Epithelial cell of proximal tubule (primary cell): ENCODE results near the gene TUBB1. TPM values are rescaled to one million over a fixed set of nuclear protein-coding genes. Genes with fewer than 3 reads are reported as not detected.

Experiments used
- DNase-seq: peaks from one replicate; pipeline ENCODE4 v3.0.0-alpha.2; 2011; ENCODE audit warnings: low read depth
- H3K4me3 ChIP-seq: 2 replicates; pipeline ENCODE4 v1.5.1; 2011; ENCODE audit warnings: low read depth, mild to moderate bottlenecking, low read length
- total RNA-seq: library from RNA; depleted of rRNA; stranded (reverse); fragments of >200 nt; gene quantifications from 2 replicates; pipeline ENCODE4 v1.2.3, GENCODE V29; 2015
- TF ChIP-seq, protein P1 (sequence below): conservative IDR thresholded peaks from 2 replicates; pipeline ENCODE4 v1.5.1; 2012; ENCODE audit warnings: low read depth, mild to moderate bottlenecking, low read length

The TUBB1 gene
- total RNA-seq, 1 donor from 2014 or later = not detected

DNA sequence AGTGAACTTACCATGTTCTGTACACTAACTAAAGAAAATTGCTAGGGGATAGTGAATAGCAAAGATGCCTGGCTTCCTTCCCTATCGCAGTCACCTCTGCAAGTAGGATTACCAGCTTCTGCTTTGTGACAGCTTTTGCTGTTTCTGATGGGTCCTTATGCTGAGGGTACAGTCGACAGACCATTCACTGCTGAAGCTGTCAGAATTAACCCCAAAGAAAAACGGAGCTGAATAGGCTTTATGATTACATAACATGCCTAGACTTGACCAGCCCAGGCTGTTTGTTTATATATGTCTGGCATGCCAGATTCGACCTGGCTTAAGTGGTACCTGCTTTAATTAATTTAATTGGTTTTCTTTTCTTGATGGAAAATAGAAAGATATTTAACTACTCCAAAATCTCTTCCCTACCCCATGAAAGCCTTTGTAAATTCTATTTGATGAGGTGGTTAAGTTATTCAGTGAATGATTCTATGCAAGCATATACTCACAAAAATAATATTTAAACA, 45.0 kb downstream of the TUBB1 start:
- TF ChIP-seq, protein P1, sequence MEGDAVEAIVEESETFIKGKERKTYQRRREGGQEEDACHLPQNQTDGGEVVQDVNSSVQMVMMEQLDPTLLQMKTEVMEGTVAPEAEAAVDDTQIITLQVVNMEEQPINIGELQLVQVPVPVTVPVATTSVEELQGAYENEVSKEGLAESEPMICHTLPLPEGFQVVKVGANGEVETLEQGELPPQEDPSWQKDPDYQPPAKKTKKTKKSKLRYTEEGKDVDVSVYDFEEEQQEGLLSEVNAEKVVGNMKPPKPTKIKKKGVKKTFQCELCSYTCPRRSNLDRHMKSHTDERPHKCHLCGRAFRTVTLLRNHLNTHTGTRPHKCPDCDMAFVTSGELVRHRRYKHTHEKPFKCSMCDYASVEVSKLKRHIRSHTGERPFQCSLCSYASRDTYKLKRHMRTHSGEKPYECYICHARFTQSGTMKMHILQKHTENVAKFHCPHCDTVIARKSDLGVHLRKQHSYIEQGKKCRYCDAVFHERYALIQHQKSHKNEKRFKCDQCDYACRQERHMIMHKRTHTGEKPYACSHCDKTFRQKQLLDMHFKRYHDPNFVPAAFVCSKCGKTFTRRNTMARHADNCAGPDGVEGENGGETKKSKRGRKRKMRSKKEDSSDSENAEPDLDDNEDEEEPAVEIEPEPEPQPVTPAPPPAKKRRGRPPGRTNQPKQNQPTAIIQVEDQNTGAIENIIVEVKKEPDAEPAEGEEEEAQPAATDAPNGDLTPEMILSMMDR = no peak
- no peak for DNase-seq
- H3K4me3 ChIP-seq = no peak overlapping the region

DNA sequence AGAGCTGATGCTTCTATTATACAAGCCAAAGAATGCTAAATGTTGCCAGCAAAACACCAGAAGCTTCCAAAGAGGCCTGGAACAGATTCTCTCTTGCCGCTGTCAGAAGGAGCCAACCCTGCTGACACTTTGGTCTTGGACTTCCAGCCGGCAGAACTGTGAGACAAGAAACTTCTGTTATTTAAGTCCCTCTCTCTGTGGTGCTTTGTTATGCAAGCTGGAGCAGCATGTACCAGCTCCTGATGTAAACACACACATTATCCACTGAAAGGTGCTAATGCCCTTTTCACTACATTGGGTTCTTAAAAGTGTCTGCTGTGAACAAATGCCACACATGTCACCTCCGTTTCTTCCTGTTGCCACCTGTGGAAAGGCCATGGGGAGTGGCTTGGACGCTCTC, 49.3 kb downstream of the TUBB1 start:
- no peak overlapping the region for H3K4me3 ChIP-seq
- TF ChIP-seq, protein P1 = no peak
- no peak for DNase-seq

DNA sequence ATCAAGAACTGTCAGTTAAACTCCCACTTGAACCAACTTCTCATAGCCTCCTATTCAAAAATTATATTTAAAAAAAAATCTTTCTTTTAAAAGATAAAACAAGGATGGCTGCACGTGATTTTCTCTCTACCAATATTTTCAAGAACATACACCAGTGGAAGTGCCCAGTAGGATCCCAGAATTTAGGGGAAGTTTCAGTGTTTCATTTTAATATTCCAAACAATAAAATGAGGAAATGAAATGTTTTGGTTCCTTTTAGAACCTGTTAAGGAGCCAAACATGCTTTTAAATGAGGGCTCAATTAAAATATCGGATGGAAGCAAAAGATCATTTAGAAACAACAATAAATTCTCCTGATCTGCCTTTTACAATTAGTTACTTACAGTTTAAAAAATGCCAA, 49.8 kb downstream of the TUBB1 start:
- TF ChIP-seq, protein P1 = no peak
- DNase-seq = no peak
- no peak overlapping the region for H3K4me3 ChIP-seq

DNA sequence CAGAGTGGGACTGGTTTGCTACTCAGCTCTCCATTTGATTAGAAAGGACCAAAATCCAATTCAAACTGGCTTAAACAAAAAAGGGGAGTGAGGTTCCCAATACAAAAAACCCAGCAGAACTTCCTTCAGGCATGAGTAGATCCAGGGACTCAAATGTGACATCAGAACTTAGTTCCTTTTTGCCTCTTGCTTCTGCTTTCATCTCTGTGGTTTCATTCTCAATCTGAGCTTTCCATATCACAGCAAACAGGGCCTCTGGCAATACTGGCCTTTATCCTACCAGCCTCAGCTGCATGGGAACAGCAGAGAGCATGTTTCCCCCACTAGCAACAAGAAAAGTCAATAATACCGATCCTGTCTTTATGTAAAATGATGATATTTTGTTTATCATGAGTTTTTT, 52.0 kb downstream of the TUBB1 start:
- no peak overlapping the region for H3K4me3 ChIP-seq
- TF ChIP-seq, protein P1 = no peak
- DNase-seq = no peak

DNA sequence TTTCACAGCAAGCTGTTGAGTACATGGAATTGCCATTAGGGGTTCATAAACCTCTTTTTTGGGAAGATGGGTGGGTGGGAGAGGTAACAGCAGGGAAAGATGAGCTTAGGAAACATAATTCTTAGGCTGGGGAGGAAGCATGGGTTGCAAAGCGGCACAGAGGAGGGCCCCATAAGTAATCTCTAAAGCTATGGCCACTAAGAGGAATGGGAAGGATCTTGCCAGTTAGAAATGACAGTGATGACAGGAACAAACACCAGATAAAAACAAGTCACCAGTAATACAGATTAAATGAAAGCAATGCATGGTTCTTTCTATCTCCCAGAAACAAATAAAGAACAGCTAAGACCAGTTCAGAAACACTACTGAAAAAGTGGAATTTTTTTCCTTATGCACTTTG, 54.4 kb downstream of the TUBB1 start:
- no peak for DNase-seq
- TF ChIP-seq, protein P1 = no peak
- no peak overlapping the region for H3K4me3 ChIP-seq

DNA sequence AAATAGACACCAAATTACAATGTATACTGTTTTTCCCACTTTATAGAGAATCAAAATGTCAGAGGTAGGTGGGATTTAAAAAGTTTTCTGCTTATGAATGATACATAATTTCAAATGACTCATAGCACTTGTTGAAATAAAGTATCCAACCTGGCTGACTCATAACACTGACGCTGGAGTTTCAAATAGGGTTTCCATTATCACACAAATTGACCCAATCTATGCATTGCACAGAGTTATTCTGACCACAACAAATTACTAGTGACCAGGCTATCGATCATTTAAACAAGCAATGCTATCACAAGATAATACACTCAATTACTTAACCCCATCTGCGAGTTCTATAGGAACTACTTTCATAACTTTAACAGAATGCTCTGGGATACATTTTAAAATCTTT, 55.2 kb downstream of the TUBB1 start:
- no peak for DNase-seq
- TF ChIP-seq, protein P1 = no peak
- no peak overlapping the region for H3K4me3 ChIP-seq

DNA sequence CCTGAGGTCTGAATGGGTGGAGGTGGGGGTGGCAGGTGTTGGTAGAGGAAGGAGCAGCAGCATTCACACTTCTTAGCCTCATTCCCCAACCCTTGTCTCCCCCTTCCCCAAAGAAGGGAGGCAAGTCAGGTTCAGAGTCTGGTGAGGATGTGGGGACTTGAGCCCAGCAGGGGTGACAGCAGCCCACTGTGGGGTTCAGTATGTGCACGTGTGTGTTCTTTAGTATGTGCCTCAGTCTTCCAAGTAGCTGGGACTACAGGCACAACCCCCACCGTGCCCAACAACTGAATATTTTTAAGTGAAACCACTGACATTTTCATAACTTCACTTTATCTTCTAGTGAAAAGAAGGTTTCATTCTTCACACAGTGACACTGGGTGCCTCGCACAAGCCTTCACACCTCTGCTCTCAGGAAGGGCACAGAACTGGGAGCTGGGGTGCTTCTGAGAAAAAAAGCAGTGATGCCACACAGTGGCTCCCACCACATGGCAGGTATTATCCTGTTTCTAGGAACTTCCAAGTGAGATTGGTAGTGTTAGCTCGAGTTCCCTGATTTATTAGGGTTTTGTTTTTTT, 56.8 kb downstream of the TUBB1 start:
- H3K4me3 ChIP-seq = no peak overlapping the region
- TF ChIP-seq, protein P1 = no peak
- DNase-seq = no peak
